Neutrophil (primary cell): ENCODE measurements around the gene TAF11L2.
A peak's percentile ranks its signal among the peaks of the same experiment; 100 is the strongest.
"Not testable (repeated sequence)": the region's sequence is repeated elsewhere in the genome, so short reads cannot be mapped to it uniquely, and the experiment has no call there.

Experiments
- H3K27ac ChIP-seq: fragments of 200-600 bp; sonication (generic); 2 replicates; pipeline ENCODE4 v1.5.1; 2016; ENCODE audit warnings: mild to moderate bottlenecking, moderate library complexity
- H3K27me3 ChIP-seq: fragments of 200-600 bp; sonication (generic); 2 replicates; pipeline ENCODE4 v1.6.0; 2016; ENCODE audit warnings: mild to moderate bottlenecking
- H3K36me3 ChIP-seq: fragments of 200-600 bp; sonication (generic); 2 replicates; pipeline ENCODE4 v1.5.1; 2017
- H3K4me1 ChIP-seq, 2 experiments: fragments of 200-600 bp in 1 of 2; sonication (generic) in 1 of 2; 1 replicate in 1 of 2; 2 replicates in 1 of 2; pipeline versions ENCODE4 v1.5.1 to v1.6.1; 2013 to 2016; ENCODE audit warnings: low read depth in 1 of 2, low read length in 1 of 2, mild to moderate bottlenecking in 1 of 2, moderate library complexity in 1 of 2; ENCODE audit not compliant: control insufficient read depth in 1 of 2, insufficient read depth in 1 of 2
- H3K4me3 ChIP-seq, 2 experiments: fragments of 200-600 bp in 1 of 2; sonication (generic) in 1 of 2; 1 replicate in 1 of 2; 2 replicates in 1 of 2; pipeline ENCODE4 v1.5.1; 2013 to 2016; ENCODE audit warnings: low read depth in 1 of 2, low read length in 1 of 2, mild to moderate bottlenecking in 1 of 2, moderate library complexity in 1 of 2
- H3K9me3 ChIP-seq: fragments of 200-600 bp; sonication (generic); 2 replicates; pipeline ENCODE4 v1.5.1; 2016
- CTCF ChIP-seq: fragments of 200-600 bp; sonication (generic); IDR thresholded peaks from 2 replicates; pipeline ENCODE4 v1.5.1; 2016; ENCODE audit warnings: antibody characterized with exemption

The TAF11L2 gene

GRCh38 chr5:17470064-17470463 is 28.0 kb upstream of the TAF11L2 start:
- H3K4me3 ChIP-seq = no peak overlapping the region
- no peaks in the 10 kb centered on the region for H3K36me3 ChIP-seq
- no peaks in the 10 kb centered on the region for H3K27me3 ChIP-seq
- H3K27ac ChIP-seq = no peak overlapping the region
- H3K4me1 ChIP-seq = no peaks in the 10 kb centered on the region
- no peaks in the 10 kb centered on the region for H3K9me3 ChIP-seq
- no peak for TF ChIP-seq CTCF

GRCh38 chr5:17475064-17475463 is 23.0 kb upstream of the TAF11L2 start:
- not testable (repeated sequence) for H3K9me3 ChIP-seq, H3K4me1 ChIP-seq, H3K36me3 ChIP-seq, H3K27ac ChIP-seq, H3K4me3 ChIP-seq, H3K27me3 ChIP-seq

- H3K27ac ChIP-seq = no peak overlapping the region
- H3K36me3 ChIP-seq = no peaks in the 10 kb centered on the region
- no peak overlapping the region for H3K4me3 ChIP-seq
- H3K9me3 ChIP-seq = no peaks in the 10 kb centered on the region
- no peaks in the 10 kb centered on the region for H3K4me1 ChIP-seq
- no peaks in the 10 kb centered on the region for H3K27me3 ChIP-seq
- no peak for TF ChIP-seq CTCF
Measured at GRCh38 chr5:17477043-17477442, 21.0 kb upstream of the TAF11L2 start.

- Histone ChIP-seq H3K4me1 (no peaks in the 10 kb centered on the region), H3K27me3 (no peaks in the 10 kb centered on the region), H3K4me3 (no peak overlapping the region), H3K27ac (no peak overlapping the region), H3K36me3 (no peaks in the 10 kb centered on the region), H3K9me3 (no peaks in the 10 kb centered on the region)
- no peak for TF ChIP-seq CTCF
Measured at GRCh38 chr5:17477573-17478265, 20.3 kb upstream of the TAF11L2 start.

DNA sequence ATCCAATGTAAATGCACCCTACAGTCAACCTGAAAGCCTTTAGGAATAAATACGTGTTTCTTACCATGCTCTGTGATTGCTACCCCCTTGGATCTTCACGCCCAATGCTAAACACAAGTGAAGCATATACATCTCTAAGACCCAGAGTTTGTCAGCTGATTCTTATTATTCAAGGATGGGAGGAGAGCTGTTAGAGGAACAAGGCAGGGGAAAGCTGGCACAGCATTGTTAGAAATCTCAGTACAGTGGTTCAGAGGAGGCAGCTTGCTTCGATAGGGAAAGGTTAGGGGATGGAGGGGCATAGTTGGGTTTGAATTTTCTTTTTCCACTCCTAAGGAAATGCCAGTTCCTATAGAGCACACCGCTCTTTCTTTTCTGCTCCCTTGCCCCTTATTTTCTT is 16.7 kb upstream of the TAF11L2 start:
- Histone ChIP-seq H3K27ac (no peak overlapping the region), H3K27me3 (no peaks in the 10 kb centered on the region), H3K9me3 (no peaks in the 10 kb centered on the region), H3K4me3 (no peak overlapping the region), H3K36me3 (no peaks in the 10 kb centered on the region), H3K4me1 (peaks cover 1 to 10% of the 10 kb centered on the region in 2 experiments)
- TF ChIP-seq CTCF = no peak

GRCh38 chr5:17482790-17483189 is 15.2 kb upstream of the TAF11L2 start:
- Histone ChIP-seq H3K27me3 (no peaks in the 10 kb centered on the region), H3K4me3 (no peak overlapping the region), H3K27ac (no peak overlapping the region), H3K9me3 (no peaks in the 10 kb centered on the region), H3K4me1 (peaks cover 12 to 17% of the 10 kb centered on the region in 2 experiments), H3K36me3 (no peaks in the 10 kb centered on the region)
- no peak for TF ChIP-seq CTCF

DNA sequence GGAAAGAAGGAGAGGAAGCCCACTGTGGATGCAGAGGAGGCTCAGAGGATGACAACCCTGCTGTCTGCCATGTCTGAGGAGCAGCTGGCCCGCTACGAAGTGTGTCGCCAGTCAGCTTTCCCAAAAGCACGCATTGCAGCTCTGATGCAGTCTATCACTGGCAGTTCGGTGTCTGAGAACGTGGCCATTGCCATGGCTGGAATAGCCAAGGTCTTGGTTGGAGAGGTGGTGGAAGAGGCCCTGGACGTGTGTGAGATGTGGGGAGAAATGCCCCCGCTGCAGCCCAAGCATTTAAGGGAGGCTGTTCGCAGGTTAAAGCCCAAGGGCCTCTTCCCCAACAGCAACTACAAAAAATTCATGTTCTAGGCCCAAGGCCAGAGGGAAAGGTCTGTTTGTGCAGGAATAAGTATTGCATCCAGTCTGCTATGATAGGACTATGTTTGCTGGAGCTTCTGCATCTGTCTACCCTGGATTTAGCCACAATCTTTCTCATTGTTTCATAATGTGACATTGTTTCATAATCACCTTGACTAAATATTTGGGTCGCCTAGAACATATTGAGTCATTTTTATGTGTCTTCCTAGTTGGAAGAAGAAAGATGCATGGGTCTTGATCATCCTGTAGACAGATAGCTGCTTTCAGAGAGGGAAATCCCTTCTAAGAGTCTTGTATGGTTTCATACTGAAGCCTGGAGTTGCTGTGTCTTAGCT is 11.4 kb upstream of the TAF11L2 start:
- H3K4me3 ChIP-seq, H3K27me3 ChIP-seq, H3K36me3 ChIP-seq, H3K9me3 ChIP-seq: not testable (repeated sequence)
- Histone ChIP-seq H3K27ac (peak overlapping the region; percentile 58), H3K4me1 (peaks cover 12 to 17% of the 10 kb centered on the region in 2 experiments)
